ENCODE measurements around the gene DYNC1I1. TPM values are rescaled to one million over a fixed set of nuclear protein-coding genes. Genes with fewer than 3 reads are reported as not detected.
A peak's percentile ranks its signal among the peaks of the same experiment; 100 is the strongest.

Gene DYNC1I1
- polyA plus RNA-seq, 12 donors: 0.39 to 1.3 (median 0.83) TPM; not detected in 2

GRCh38 chr7:95859429-95859828, 87.1 kb downstream of the DYNC1I1 start:
- no peak for DNase-seq

DNA sequence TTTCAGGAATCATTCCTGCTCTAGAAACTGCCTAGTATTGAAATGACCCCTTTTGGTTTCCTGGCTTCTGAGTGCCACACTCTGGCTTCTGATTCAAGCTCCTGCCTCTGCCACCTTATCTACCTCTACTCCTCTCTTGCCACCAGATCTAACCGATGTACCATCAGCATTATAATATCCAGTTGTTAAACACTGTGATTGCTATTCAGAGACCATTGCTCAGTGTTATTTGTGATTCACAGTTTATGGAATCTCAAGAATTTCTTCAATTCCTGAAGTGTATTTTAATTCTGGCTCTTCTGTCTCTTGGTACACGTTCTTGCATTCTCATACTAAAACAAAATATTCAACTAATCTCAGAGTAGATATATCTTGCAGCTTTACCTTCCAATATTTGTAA, 88.7 kb downstream of the DYNC1I1 start:
- DNase-seq: no peak

GRCh38 chr7:95863623-95864022, 91.3 kb downstream of the DYNC1I1 start:
- no peak for DNase-seq

GRCh38 chr7:95865716-95866371, 93.5 kb downstream of the DYNC1I1 start:
- no peak for DNase-seq

DNA sequence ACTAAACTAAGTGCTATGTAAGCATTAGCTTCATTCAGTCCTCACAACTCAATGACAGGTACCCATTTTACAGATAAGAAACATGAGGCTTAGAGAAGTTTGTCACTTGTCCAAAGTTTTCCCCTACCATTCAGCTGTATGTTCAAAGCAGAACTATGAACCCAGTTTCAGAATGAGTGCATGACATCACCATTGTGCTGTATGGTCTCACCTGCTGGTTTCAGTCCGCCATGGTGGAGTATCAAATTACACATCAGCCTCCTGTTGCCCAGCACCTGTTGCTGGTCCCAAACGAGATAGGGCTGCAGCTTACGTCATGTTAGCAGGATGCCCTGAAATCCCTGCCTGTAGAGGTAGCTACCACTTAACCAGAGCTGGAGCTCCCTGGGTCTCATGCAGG, 95.0 kb downstream of the DYNC1I1 start:
- DNase-seq: no peak

DNA sequence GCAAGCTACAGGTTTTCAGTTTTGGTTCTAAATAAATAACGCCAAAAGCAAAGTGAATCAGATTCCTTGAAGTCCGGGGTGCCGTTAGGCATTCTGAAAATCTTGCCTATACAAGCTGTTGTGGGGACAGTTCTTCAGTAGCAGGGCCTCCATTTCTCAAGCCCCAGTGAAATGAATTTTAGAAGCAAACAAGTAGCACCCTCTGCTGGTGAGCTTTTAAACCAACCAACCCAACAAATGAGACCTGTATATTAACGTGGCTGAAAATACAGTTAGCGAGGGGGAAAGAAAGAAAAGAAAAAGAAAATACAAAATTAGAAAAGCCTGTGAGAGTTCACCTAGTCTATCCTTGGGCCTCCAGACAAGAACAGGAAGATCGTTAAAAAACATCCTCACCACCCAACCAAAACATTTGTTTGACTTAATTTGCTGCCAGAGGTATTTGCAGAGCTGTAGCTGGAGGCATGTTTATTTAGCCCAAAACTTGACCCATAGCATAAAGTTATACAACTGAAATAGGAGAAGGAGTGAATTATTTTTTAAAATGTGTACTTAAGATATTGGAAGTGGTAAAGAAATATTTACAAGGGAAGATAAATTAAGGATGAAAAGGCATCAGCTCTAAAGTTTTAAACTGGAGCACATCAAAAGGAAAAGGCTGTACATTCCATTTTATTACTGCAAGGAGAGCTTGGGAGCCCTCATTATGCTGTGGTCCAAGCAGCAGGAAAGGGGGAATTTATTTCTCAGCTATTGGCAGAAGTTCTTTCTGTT, 98.9 kb downstream of the DYNC1I1 start:
- peak; percentile 12 for DNase-seq

DNA sequence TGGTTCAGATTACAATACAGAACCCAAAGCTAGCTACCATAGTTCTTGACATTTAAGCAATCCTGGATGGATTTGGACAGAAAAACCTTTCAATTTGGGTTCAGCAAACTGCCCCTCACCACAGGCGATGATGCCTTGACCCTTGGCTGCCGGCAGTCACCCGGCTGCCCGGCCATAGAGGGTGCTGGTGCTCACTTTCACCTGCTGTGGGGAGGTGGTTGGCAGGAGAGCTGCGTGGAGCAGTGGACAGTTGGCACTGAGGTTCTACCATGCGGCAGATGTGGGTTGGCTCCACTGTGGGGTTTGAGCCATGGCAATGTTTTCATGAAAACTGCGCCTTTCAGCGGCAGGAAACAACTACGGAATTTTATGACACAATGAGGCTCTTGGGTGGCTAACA, 99.5 kb downstream of the DYNC1I1 start:
- DNase-seq: no peak

- DNase-seq: no peak
Observed at GRCh38 chr7:95874129-95874528, 101.8 kb downstream of the DYNC1I1 start.

GRCh38 chr7:95874541-95875265, 102.3 kb downstream of the DYNC1I1 start:
- DNase-seq: no peak

GRCh38 chr7:95875519-95875918, 103.2 kb downstream of the DYNC1I1 start:
- DNase-seq: no peak

- no peak for DNase-seq
Observed at GRCh38 chr7:95878677-95879076, 106.3 kb downstream of the DYNC1I1 start.

GRCh38 chr7:95881597-95881996, 109.2 kb downstream of the DYNC1I1 start:
- no peak for DNase-seq

DNA sequence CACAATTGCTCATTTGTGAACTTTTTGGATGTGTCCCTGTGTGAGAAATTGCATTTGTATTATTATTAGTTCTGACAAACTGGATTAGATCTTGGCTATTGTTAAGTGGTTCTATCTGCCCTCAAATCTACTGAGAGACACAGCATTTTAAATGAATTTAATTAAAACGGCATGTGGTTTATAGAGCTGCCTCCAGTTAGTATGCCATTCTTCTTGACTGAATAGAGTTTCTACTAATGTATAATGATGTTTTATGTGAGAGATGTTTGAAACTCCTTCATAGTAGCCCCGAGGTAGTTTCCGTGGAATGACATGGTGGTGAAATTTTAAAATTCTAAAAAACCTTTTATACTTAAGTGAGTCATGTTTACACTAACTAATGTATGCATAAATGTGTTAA, 110.9 kb downstream of the DYNC1I1 start:
- no peak for DNase-seq

- peak; percentile 7 for DNase-seq
Observed at GRCh38 chr7:95886501-95887090, 114.2 kb downstream of the DYNC1I1 start.

DNA sequence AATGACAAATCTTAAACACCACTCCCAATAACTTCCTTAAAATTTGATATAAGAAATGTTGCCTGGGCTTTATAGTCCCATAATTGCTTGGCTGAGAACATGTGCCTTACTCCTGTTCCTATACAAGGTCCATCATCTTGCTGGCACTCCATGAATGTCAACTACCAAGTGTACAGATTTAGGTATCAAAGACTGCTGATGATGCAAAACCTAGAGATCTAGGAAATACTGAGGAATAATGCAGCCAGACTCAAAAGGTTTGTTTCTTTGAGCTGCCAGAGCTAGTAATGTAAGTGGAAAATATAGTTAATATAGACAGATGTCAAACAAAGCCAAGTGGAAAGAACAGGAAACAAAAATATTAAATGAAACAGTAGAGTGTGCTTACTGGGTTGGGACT, 121.1 kb downstream of the DYNC1I1 start:
- no peak for DNase-seq

- DNase-seq: no peak
Observed at GRCh38 chr7:95897557-95898251, 125.3 kb downstream of the DYNC1I1 start.

GRCh38 chr7:95899919-95900513, 127.7 kb downstream of the DYNC1I1 start:
- DNase-seq: no peak

DNA sequence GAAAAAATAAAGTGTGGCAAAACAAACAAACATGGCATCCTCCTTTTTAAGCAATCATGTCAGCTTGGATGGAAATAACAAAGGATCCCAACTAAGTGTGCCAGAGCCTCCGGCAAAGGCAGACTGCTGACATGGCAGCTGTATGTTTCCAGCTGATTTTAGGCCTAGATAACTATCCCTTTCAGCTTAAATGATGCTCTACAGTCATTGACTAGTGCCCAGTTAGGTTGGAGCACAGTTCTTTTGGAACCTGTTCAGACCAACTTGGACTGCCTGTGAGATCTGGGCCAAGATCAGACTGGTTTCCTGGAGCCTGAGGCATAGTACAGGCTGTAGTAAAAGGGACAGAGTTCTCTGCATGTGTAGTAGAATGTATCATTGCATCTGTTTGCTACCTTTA, 128.7 kb downstream of the DYNC1I1 start:
- no peak for DNase-seq

DNA sequence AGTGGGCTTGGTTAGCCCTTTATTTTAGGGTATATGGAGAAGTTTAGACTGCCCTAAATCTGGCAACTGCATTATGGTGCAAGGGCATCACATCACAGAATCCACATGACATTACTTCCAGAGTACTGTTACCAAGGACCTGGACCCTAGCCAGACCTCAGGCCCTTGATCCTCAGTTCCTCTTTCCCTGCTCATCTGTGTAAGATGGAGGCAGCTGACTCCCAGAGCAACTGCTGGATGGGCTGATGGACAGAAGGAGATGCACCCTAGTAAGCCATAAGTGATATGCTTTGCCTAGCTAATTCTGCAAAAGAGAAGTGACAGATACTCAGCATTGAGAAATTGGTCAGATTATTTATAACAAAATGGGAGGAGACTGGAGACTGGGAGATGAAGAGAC, 131.7 kb downstream of the DYNC1I1 start:
- no peak for DNase-seq

- no peak for DNase-seq
Observed at GRCh38 chr7:95905167-95905566, 132.8 kb downstream of the DYNC1I1 start.

- no peak for DNase-seq
Observed at GRCh38 chr7:95906851-95907250, 134.5 kb downstream of the DYNC1I1 start.

Measured in muscle of arm (tissue), 12 donors.